Superior temporal gyrus (tissue), 1 donor: ENCODE measurements around the gene LYPD6B.

Experiments used
- DNase-seq: peaks from one replicate; pipeline ENCODE4 v3.0.0-alpha.2; 2016; ENCODE audit errors: extremely low spot score

Gene LYPD6B

GRCh38 chr2:149160701-149161217, 122.3 kb downstream of the LYPD6B start:
- DNase-seq = no peak

- no peak for DNase-seq
Measured at GRCh38 chr2:149161481-149162225, 123.2 kb downstream of the LYPD6B start.

DNA sequence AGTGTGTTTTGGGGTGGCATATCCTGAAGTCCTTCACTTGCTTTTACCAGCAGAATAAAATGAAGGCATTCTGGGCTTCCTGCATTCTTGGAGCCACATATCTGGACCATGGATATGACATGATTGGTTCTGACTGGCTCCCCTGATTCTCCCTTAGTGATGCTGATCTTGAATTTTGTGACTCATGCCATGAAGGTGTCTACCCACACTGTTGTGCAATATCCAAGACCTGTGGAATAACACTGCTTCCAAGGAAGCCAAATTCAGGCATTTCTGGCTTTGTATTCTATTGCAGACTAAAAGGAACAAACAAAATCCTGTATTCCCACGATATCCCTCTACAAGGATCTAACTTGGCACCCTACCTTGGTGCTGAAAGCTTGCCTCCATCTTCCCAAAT, 125.8 kb downstream of the LYPD6B start:
- no peak for DNase-seq

GRCh38 chr2:149164827-149165226, 126.3 kb downstream of the LYPD6B start:
- DNase-seq = no peak

GRCh38 chr2:149167001-149167780, 128.7 kb downstream of the LYPD6B start:
- DNase-seq = no peak

GRCh38 chr2:149167941-149168340, 129.4 kb downstream of the LYPD6B start:
- no peak for DNase-seq

DNA sequence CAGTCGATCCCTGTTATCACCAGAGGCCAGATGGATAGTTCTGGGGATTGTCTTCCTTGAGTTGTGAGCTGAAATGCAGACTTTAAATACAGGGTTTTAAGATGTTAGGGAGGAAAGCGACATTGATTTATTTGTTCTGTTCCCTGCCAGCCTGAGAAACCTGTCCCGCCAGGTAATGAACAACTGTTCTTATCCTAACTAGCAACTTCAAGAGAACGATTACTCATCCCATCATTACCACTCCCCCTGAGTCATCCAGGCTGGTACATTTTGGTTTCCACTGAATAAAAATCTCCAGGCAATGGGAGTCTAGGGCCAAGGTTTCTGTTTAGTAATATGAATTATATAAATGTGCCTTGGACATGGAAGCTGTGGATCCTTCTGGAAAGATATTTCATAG, 131.2 kb downstream of the LYPD6B start:
- no peak for DNase-seq

- DNase-seq = no peak
Measured at GRCh38 chr2:149170156-149170555, 131.7 kb downstream of the LYPD6B start.

DNA sequence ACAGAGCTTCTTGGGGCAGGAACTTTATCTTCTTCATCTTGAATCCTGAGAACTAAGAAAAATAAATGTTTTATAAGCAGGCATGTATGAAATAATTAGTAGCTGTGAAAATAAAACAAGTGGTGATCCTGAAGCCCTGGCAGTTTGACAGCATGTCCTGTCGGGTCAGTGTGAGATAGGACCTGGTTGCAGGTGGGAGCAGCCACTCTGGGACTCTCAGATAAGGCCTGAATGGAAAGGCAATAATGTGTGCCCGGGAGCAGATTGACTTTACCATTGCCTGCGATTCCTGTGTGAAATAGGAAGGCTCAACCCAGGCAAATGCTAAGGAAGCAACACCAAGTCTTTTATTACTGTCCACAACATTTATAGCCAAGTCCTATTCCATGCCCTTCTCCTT, 132.4 kb downstream of the LYPD6B start:
- DNase-seq = no peak

DNA sequence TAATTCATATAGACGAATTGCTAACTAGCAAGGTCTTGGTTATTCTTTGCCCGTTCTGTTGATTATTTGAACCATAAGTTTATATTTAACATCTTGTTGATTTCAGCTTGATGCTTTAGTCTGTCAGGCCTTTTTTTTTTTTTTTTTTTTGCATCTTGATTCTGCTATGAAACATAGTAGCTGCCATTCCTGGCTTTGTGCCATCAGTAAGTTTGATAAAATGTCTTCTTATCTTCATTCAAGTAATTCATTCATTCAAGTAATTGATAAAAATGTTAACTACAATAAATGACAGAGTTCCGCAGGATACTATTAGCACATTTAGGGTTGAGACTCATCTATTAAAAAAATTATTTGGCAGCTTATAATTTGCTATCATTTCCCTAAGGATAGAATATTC, 134.7 kb downstream of the LYPD6B start:
- DNase-seq = no peak

DNA sequence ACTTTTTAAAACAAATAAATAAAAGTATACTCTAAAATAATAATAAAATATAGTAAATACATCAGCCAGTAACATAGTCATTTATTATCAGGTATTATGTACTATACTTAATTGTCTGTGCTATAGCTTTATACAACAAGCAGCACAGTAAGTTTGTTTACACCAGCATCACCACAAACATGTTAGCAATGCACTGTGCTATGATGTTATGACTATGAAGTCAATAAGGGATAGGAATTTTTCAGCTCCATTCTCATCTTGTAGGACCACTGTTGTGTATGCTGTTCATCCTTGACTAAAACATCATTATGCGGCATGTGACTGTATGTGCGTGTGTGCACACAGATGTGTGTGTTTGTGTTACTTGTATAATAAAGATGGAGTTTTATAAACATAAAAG, 137.5 kb downstream of the LYPD6B start:
- DNase-seq = no peak

GRCh38 chr2:149178612-149179011, 140.1 kb downstream of the LYPD6B start:
- DNase-seq = no peak

GRCh38 chr2:149180226-149180875, 141.9 kb downstream of the LYPD6B start:
- no peak for DNase-seq

DNA sequence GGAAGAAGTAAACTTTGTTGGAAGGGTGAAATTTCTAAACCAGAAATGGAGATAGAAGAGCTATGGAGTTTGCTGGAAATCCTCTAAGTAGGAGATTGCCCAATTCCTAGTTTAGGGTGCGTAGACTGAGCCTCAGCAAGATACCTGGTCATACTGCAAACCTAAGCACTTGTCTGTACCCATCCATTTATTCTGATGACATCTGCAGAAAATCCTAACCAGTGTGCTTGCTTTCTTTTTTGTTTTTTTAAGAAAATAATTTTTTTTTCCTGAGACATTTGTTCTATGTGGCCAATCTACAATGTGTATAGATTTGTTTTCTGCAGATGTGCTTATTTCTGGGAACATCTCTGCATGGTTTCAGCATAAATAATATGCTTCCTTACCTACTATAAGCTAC, 144.7 kb downstream of the LYPD6B start:
- DNase-seq = no peak

DNA sequence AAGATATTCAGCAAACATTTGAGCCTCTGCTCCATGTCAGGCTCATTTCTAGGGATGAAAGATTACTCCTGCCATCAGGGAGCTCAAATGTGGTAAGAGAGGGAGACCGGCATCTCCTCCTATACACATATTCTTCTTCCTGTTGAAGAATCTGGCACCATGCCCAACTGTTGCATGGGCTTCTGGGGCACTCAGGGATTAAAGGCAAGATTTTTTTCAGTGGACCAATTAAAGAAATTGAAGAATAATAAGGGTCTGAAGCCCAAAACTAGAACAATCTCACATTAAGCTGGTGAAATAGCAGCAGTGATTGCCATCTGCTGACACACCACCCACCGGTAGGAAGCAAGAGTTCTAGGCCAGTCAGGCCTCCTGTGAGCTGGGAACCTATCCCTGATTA, 146.5 kb downstream of the LYPD6B start:
- DNase-seq = no peak

- no peak for DNase-seq
Measured at GRCh38 chr2:149185942-149186490, 147.5 kb downstream of the LYPD6B start.

GRCh38 chr2:149187057-149187456, 148.6 kb downstream of the LYPD6B start:
- no peak for DNase-seq

- no peak for DNase-seq
Measured at GRCh38 chr2:149188291-149188690, 149.8 kb downstream of the LYPD6B start.

DNA sequence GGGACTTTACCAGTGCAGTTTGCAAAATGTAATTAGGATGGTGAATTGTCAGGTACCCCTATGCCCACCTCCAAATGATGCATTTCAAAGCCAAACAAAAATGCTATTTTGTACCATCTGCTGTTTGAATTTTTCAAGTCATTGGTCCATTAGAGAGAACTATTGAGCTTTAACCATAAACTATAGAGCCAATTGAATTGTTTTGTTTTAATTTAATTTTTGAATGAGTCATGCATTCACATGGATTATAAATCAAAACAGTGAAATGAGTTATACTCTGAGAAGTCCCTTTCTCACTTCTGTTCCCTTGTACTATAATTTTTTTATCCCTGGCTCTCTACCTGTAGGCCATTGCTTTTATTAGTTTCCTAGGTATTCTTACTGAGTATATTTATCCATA, 151.3 kb downstream of the LYPD6B start:
- no peak for DNase-seq

GRCh38 chr2:149191915-149192314, 153.4 kb downstream of the LYPD6B start:
- no peak for DNase-seq

- no peak for DNase-seq
Measured at GRCh38 chr2:149192427-149192826, 153.9 kb downstream of the LYPD6B start.

DNA sequence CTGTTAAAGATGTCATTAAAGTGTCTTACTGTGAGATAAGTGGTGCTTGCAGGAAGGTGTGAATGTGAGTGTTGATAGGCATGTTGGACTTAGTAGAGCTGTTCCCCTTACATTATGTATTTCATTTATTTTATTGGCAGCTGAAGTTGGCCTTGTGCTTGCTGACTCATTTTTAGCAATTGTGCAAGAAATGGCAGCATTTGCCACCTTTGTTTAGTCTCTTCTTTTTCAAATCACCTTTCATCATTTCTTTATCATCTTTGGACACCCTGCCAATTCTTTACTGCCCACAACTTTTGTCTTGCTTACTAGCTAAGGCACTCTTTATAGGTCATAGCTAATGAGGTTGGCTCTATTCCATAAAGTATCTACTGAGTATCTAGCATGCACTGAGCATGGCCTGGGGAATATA, 161.6 kb downstream of the LYPD6B start:
- no peak for DNase-seq
